ENCODE data around the gene CNTNAP2.
"Not testable (repeated sequence)": the region's sequence is repeated elsewhere in the genome, so short reads cannot be mapped to it uniquely, and the experiment has no call there.

CNTNAP2 gene

DNA sequence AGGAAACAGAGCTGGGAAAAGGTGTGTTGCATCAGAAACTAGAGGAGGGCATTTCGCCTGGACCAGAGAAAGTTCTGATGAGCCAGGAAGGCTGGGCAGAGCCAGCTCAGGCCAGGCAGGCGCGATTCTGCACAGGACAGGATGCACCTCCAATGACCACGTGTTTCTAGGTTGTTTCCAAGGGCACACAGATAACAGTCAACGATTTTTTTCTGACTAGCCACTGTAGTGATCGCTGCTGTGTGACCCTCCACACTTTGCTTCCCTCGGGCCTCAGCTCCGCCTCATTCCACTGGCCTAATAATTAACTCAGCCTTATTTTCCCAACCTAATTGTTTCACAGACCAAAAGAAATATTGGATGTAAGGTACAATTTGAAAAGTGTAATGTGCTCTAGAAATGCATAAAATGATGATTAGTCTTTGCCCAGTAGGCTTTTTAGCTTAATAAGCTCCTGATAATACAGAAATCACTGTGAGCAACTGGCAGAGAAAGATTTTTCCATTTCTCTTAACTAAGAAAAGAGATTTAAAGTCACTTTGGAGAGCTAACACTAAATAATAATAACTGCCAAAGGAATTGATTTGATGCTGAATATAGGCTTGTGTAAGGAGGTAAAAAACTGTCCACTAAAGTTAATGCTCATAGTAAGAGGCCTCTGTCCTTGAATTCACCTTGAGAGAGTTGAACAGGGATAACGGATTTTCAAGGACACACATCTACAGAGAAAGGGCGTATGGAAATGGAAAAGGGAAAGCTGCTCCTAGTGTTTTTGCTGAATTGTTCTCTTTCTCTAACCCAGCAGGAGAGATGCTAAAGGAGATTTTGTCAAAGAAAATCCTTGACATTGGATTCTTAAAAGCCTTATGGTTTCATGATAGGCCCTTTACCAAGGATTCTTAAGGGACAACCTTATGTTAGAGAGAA is 2183.0 kb downstream of the CNTNAP2 start:
- no peak for DNase-seq

DNA sequence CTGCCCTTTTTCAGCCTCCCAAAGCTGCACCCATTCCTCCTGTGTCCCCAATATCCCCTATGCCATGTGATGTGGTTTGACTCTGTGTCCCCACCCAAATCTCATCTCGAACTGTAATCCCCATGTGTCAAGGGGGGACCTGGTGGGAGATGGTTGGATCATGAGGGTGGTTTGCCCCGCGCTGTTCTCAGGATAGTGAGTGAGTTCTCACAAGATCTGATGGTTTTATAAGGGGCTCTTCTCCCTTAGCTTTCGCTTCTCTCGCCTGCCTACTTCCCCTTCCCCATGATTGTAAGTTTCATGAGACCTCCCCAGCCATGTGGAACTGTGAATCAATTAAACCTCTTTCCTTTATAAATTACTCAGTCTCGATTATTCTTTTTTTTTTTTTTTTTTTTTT is 2185.8 kb downstream of the CNTNAP2 start:
- not testable (repeated sequence) for DNase-seq

DNA sequence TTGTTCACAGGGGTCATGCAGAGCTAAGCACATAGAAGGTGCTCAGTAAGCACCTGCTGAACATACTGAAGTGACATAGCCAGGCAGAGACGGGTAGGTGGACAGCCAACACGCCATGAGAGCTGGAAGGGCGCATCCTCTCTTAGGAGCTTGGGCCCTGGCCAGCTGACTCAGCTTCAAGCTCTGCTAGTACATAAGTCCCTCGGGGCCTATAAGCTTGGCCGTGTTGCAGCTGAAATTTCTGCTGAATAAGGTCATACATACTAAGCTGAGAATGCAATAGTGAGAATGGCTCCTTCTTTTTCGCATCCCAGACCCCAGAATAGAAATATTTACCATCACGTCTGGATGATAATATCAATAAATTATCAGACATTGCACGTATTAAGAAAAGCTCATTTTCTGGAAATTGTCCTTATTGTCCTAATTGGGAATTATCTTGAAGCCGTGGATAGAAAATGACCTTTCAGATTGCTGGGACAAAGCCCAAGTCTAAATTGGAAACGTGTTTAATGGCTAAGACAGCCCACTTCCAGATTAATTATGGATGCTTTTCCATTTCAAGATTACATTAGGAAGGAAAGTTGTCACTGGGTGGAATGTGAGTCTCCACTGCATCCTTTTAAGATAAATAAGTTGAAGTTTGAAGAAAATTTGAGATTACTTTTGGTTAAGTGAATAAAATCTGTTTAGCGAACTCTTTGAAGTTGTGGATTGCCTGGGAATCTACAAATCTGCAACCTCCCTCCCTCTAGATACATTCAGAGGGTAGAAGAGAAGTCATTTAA is 2186.9 kb downstream of the CNTNAP2 start:
- no peak for DNase-seq

DNA sequence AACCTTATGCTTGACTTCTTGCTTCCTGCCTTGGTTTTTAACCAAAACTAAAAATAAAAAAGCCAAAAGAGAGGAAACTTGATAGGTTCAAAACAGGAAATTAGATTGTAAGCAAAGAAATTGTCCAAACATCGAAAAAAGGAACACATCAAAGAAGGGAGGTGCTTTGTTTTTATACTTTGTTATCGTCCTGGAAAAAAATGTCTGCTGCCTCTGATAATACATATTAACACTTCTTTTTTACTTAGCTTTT is 2187.4 kb downstream of the CNTNAP2 start:
- no peak for DNase-seq

DNA sequence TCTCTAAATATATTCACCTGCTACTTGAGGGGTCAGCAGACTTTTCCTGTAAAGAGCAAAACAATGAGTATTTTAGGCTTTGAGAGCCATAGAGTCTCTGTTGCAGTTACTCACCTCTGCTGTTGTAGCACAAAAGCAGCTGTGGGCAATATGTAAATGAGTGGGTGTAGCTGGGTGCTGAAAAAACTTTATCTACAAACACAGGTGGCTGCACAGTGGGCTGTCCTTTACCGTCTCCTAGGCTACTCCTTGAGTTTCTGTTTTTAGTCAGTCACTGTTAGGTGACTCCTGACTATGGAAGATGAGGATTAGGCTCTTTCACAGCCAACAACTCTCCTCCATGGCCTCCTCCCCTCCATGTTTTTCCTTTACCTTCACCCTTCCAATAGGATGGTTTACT is 2187.9 kb downstream of the CNTNAP2 start:
- DNase-seq, result peak; percentile 13 to 61

DNA sequence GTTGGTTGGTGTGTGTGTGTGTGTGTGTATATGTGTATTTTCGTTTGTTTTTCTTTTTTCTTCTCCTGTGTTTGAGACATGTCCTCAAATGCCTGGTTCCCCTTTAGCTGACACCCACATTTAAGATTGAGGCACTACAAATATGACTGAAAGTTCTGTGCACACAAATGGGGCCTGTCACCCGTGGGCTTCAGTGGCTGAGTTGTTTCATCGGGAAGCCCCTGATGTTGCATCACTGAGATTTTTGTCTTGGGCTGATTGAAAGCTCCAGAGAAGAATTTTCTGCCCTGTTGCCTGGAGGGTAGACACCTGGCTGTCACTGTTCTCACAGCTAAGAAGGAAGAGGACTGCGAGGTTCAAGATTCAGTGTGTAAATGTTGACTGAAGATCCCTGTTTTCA is 2190.2 kb downstream of the CNTNAP2 start:
- no peak for DNase-seq

DNA sequence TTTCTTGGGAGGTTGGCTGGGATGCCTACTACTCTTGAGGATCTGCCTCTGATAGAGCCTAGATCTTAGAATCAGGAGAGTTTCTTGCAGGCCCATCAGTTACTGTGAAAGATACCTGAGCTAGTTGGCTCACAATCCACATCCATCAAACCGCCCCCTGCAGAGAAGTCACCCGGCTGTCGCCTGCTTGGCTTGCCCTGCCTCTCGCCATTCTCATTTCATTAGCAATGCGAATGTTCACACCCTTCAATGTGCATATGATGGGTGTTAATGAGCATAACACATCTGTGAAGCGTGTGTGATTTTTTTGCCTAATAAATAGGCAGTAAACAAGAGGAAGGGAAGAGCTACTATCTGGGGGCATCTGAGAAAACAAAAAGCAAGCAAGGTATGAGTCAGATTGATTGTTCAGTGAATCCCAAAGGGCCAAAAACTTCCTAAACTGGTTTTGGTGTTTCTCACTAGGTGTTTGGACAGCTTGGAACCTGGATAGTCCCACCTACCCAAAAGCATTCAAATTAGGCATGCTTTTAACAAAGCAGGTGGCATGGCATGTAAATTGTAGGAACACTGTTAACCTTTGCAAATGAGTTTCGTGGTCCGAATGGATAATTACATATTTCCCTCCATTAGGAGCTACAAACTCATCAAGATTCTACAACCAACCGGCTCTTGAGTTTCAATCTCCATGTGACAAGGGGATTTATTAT is 2201.7 kb downstream of the CNTNAP2 start:
- DNase-seq, result no peak

DNA sequence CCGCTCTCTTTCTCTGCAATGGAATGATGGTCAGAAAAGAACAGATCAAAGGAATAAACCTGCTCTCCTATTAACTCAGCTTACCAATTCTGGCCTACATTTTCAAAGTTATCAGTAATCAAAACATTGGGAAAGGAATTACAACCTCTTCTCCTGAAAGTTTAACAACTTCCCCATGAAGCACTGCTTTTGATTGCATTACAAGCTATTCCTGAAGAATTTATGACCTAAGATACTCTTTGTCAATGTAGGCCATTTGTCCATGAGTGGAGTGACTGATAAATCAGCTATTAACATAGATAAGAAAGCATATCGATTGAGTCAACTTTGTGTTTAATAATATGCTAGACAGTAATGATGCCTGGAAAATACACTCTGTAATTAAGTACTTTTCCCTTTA is 2202.2 kb downstream of the CNTNAP2 start:
- DNase-seq, result no peak

DNA sequence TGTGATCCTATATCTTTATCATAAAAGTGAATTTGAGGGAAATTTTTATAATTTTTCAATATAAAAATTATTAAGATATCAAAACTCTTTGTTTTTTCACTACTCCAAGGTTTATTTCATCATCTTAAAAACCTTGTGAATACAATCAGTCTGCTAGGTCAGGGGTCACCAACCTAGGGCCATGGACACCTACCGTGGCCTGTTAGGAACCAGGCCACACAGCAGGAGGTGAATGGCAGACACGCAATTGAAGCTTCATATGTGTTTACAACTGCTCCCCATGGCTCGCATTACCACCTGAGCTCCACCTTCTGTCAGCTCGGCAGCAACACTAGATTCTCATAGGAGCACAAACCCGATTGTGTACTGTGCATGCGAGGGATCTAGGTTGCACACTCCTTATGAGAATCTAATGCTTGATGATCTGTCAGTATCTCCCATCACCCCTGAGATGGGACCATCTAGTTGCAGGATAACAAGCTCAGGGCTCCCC is 2202.8 kb downstream of the CNTNAP2 start:
- DNase-seq, result no peak

DNA sequence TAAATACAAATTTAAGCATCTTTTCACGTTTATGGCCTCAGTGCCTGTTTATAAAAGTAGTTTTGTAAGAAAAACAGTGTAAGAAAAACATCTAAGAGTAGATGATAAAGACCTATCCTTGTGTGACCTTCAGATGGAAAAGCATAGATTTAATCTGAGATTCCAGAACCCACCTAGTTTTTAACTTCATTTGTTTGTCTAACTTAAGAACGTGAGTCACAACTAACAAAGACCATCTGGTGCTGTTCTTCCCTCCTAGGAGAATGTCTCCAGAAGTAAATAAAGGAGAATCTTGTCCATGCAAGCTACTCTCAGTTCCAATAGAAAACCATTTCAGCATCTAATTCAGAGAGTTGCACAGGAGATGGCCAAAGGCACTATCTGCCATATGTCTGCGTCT is 2208.6 kb downstream of the CNTNAP2 start:
- DNase-seq, result no peak

DNA sequence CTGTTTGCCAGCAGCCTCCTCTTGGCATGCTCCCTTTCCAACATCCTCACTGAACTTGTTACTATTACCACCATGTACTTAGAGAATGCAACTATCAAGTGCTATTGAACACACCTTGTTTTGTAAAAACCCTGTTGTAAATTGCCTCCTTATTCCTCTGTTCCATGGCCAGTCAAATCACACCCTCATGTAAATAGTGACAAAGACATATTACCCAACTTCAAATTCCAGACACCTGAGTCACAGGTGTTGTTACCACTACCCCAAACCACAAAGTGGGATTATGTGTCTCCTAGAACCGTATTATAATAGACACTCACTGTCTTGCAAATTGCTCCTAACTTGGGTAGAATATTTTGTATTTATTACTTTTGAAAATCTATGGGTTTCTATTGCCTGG is 2210.8 kb downstream of the CNTNAP2 start:
- DNase-seq, result no peak

DNA sequence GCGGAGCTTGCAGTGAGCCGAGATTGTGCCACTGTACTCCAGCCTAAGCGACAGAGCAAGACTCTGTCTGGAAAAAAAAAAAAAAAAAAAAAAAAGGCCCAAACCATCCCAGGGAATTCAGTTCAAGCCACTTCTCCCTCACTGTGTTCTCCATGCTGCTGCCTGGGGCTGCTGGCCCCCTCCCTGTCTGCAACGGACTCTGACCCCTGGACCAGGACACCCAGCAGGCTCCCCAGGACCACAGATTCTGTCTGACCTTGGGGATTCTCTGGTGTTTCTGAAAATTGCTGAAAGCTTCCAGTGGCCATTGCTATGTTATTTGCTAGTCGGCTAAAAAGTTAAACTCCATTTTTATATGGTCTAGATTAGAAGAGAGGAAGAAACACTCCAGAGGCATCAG is 2212.3 kb downstream of the CNTNAP2 start:
- DNase-seq, result no peak

DNA sequence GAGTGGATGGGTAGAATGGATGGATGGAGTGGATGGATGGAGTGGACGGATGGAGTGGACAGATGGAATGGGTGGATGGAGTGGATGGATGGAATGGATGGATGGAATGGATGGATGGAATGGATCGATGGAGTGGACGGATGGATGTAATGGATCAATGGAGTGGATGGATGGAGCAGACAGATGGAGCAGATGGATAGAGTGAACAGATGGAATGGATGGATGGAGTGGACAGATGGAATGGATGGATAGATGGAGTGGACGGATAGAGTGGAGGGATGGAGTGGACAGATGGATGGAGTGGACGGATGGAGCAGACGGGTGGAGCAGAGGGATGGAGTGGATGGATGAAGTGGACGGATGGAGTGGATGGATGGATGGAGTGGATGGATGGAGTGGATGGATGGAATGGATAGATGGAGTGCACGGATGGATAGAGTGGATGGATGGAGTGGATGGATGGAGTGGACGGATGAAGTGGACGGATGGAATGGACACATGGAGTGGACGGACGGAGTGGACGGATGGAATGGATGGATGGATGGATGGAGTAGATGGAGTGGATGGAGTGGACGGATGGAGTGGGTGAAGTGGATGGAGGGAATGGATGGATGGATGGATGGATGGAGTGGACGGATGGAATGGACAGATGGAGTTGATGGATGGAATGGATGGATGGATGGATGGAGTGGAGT is 2213.7 kb downstream of the CNTNAP2 start:
- DNase-seq, result no peak

DNA sequence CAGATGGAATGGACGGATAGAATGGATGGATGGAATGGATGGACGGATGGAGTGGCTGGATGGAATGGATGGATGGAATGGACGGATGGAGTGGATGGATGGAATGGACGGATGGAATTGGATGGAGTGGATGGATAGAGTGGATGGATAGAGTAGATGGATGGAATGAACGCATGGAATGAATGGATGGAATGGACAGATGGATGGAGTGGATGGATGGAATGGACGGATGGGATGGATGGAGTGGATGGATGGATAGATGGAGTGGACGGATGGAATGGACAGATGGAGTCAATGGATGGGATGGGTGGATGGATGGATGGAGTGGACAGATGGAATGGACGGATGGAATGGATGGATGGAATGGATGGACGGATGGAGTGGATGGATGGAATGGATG is 2214.2 kb downstream of the CNTNAP2 start:
- DNase-seq, result no peak

DNA sequence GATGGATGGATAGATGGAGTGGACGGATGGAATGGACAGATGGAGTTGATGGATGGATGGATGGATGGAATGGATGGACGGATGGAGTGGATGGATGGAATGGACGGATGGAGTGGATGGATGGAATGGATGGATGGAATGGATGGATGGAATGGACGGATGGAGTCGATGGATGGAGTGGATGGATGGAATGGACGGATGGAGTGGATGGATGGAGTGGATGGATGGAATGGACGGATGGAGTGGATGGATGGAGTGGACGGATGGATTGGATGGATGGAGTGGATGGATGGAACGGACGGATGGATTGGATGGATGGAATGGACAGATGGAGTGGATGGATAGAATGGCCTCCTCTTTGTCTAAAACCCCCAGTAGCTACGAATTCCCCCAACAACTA is 2214.9 kb downstream of the CNTNAP2 start:
- DNase-seq, result not testable (repeated sequence)

DNA sequence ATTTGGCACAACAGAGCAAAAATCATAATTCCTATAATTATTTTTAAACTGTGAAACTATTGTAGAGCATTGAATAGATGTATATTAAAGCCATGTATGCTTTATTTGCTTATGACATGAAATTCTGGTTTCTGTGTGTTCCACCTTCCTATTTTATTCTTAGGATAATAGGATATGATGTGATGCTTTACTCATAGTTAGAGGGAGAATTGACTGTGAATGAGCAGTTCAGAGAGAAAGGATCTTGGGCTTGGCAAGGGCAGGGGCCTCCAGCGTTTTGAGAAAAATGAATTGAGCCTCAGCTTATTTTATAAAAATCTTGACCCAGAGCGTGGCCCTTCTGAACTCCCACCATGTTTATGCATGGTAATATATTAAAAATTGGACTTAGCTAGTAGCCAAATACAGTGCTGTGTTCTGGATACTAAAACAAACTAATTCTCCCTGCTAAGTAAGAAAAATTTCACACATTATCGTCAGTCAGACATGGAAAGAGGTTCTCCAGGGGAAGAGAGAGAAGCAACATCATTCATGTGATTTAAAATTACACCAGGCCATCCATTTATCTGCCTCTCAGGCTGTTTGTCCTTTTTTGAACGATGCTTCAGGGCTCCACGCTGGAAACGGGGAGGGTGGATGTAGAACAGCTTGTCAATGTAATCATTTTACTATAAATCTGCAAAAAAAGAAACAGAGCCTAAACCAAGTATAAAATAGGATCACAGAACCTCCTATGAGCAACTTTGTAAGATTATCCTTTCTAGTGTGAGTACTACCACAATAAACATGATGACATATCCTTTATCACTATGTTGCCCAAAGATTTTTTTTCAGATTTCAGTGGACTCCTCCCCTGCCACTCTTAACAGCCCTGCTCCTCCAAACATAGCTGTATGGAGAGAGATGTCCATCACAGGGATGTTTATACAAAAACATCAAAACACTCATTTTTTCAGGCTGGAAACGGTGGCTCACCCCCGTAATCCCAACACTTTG is 2215.9 kb downstream of the CNTNAP2 start:
- no peak for DNase-seq

DNA sequence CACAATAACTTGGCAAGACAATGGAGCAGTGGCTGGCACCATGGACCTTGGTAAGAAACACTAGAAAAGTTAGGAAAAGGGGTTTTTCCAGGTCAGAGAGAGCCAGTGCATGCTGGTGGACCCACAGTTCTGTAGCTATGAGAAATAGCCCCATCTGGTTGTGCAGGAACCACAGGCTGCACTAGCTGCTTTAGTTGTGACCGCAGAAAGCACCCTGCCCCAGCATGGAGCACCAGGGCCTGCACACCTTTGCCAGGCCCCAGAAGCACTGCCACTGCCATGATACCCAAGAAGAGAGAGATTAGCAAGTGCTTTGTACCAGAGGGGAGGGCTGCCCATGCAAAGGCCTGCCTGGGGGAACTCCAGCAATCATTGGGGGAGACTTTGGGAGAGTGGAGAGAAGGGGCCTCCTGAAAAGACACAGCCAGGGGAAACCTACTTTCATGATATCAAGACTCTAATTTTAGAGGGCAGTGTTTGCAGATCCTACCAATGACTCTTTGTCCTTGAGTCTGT is 2217.9 kb downstream of the CNTNAP2 start:
- DNase-seq, result no peak

DNA sequence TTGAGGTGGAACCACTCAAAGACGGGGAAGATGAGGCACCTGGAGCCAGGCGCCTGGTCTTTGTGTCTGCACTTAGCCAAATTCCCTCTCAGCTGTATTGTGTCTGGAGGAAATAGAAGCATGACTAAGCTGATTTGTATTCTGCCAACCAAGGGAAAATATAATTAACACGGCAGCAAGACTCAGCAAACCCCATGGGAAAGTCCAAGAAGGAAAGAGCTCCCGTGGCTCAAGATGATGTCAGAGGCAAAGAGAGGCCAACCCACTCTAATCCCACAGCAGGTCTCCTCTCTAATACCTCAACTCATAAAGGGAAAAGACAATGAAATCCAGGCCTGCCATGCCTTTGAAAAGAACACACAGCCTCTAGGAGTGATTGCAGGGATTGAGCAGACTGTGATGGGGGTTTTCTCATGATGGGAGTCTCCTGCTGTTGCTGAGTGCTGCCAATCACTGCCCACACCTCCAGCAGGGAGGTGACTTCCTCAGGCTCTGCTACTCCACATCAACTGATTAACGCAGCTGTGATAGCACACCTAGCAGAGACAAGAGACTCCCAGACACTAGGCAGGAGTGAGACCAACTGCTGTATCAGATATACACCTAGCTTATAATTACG is 2218.5 kb downstream of the CNTNAP2 start:
- DNase-seq, result peak; percentile 44 to 45

DNA sequence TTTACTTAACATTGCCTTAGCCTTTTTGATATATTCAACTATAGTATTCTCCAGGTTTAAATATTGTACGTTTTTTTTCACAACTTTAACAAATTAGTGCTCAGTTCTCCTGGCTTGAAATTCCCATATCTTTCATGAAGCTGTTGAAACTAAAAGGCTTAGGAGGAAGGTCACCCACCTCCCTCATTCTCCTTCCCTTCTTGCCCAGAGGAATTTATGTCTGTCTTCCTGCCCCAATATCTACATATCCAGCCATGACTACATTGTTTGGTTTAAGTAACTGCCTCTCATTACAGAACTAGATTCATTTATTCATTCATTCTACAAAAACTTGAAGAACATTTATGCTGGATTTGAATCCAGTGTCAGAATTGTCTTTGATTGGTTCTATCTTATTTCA is 2219.2 kb downstream of the CNTNAP2 start:
- no peak for DNase-seq

DNA sequence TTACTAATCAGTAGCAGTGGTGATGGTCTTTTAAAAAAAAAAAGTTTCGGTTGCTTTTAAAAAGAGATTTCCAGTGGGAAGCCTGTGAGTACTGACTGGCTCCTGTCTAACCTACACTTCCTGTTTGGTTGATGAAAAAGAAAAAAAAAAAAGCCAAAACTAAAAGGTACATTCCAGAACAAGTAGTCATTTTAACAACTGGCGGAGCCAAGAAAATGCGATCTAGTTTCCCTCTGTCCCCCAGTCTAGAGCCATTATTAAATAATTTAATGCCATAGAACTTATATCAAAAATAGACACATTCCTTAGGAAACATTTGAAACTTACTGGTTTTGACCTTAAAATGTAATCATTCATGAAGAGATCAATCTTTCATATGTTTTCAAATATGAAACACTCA is 2219.8 kb downstream of the CNTNAP2 start:
- DNase-seq, result no peak
